ENCODE measurements around the gene SCEL. TPM values are rescaled to one million over a fixed set of nuclear protein-coding genes. Genes with fewer than 3 reads are reported as not detected.
A peak's percentile ranks its signal among the peaks of the same experiment; 100 is the strongest.
"Not testable (repeated sequence)": the region's sequence is repeated elsewhere in the genome, so short reads cannot be mapped to it uniquely, and the experiment has no call there.

Gene SCEL
- total RNA-seq, 1 experiment from 2014 or later: not detected

- no peak for DNase-seq (ENCODE audit: low read depth)
These were observed 22.5 kb downstream of the SCEL start for GRCh38 chr13:77558016-77558415.

- peak; percentile 28 for DNase-seq (ENCODE audit: low read depth)
These were observed 27.6 kb downstream of the SCEL start for GRCh38 chr13:77563111-77563510.

GRCh38 chr13:77565635-77566034 lies 30.1 kb downstream of the SCEL start:
- DNase-seq (ENCODE audit: low read depth): peak; percentile 11

- no peak for DNase-seq (ENCODE audit: low read depth)
These were observed 36.5 kb downstream of the SCEL start for GRCh38 chr13:77571956-77572355.

- DNase-seq (ENCODE audit: low read depth): no peak
These were observed 38.6 kb downstream of the SCEL start for GRCh38 chr13:77574096-77574495.

GRCh38 chr13:77579959-77580358 lies 44.5 kb downstream of the SCEL start:
- no peak for DNase-seq (ENCODE audit: low read depth)

GRCh38 chr13:77580748-77581147 lies 45.2 kb downstream of the SCEL start:
- DNase-seq (ENCODE audit: low read depth): no peak

GRCh38 chr13:77583581-77583980 lies 48.1 kb downstream of the SCEL start:
- no peak for DNase-seq (ENCODE audit: low read depth)

GRCh38 chr13:77584106-77584505 lies 48.6 kb downstream of the SCEL start:
- peak; percentile 4 for DNase-seq (ENCODE audit: low read depth)

- peak; percentile 1 for DNase-seq (ENCODE audit: low read depth)
These were observed 59.8 kb downstream of the SCEL start for GRCh38 chr13:77595166-77595810.

GRCh38 chr13:77596777-77597176 lies 61.3 kb downstream of the SCEL start:
- no peak for DNase-seq (ENCODE audit: low read depth)

- DNase-seq (ENCODE audit: low read depth): no peak
These were observed 63.8 kb downstream of the SCEL start for GRCh38 chr13:77599351-77599750.

GRCh38 chr13:77600701-77601100 lies 65.2 kb downstream of the SCEL start:
- no peak for DNase-seq (ENCODE audit: low read depth)

GRCh38 chr13:77611068-77611467 lies 75.6 kb downstream of the SCEL start:
- DNase-seq (ENCODE audit: low read depth): no peak

- no peak for DNase-seq (ENCODE audit: low read depth)
These were observed 80.5 kb downstream of the SCEL start for GRCh38 chr13:77616027-77616426.

- no peak for DNase-seq (ENCODE audit: low read depth)
These were observed 84.1 kb downstream of the SCEL start for GRCh38 chr13:77619655-77620054.

GRCh38 chr13:77620138-77620537 lies 84.6 kb downstream of the SCEL start:
- DNase-seq (ENCODE audit: low read depth): no peak

- no peak for DNase-seq (ENCODE audit: low read depth)
These were observed 88.3 kb downstream of the SCEL start for GRCh38 chr13:77623806-77624205.

- DNase-seq (ENCODE audit: low read depth): no peak
These were observed 92.7 kb downstream of the SCEL start for GRCh38 chr13:77628170-77628569.

GRCh38 chr13:77637588-77637987 lies 102.1 kb downstream of the SCEL start:
- DNase-seq (ENCODE audit: low read depth): no peak

GRCh38 chr13:77650409-77650808 lies 114.9 kb downstream of the SCEL start:
- no peak for DNase-seq (ENCODE audit: low read depth)

- no peak for DNase-seq (ENCODE audit: low read depth)
These were observed 117.8 kb downstream of the SCEL start for GRCh38 chr13:77653301-77653700.

- DNase-seq (ENCODE audit: low read depth): not testable (repeated sequence)
These were observed 124.5 kb downstream of the SCEL start for GRCh38 chr13:77660016-77660415.

GRCh38 chr13:77660841-77661250 lies 125.3 kb downstream of the SCEL start:
- no peak for DNase-seq (ENCODE audit: low read depth)

Data from LHCN-M2 (cell line).